GM12864 (cell line): Measurements from ENCODE around the gene STK16.

Experiments used
- DNase-seq: peaks from one replicate; pipeline ENCODE4 v3.0.0-alpha.2; 2011; ENCODE audit warnings: low read depth
- H3K4me3 ChIP-seq: 2 replicates; pipeline ENCODE4 v1.5.1; 2011; ENCODE audit warnings: mild to moderate bottlenecking, low read depth, low read length, control low read depth
- CTCF ChIP-seq: IDR thresholded peaks from 2 replicates; pipeline ENCODE4 v1.5.1; 2011; ENCODE audit warnings: low read depth, mild to moderate bottlenecking, moderate library complexity, low read length, control low read depth, inconsistent platforms; ENCODE audit errors: missing control alignments

The STK16 gene

GRCh38 chr2:219205165-219205538 lies 40.1 kb upstream of the STK16 start:
- TF ChIP-seq CTCF = no peak
- DNase-seq = no peak
- H3K4me3 ChIP-seq = no peak overlapping the region

- no peak for DNase-seq
- no peak for TF ChIP-seq CTCF
- peak overlapping the region; percentile 64 for H3K4me3 ChIP-seq
Observed at GRCh38 chr2:219205981-219206327, 39.3 kb upstream of the STK16 start.

GRCh38 chr2:219206328-219207133 lies 38.7 kb upstream of the STK16 start, which contains the start of gene ZFAND2B:
Gene ZFAND2B (plus strand): TSS chr2:219206782. CDS start chr2:219206988, 206 bp downstream.
- TF ChIP-seq CTCF = no peak
- peak; percentile 78 for DNase-seq
- H3K4me3 ChIP-seq = peak within 1 kb of the TSS; percentile 69

- H3K4me3 ChIP-seq = peak overlapping the region; percentile 69
- DNase-seq = no peak
- TF ChIP-seq CTCF = no peak
Observed at GRCh38 chr2:219207134-219207883, 38.0 kb upstream of the STK16 start.

GRCh38 chr2:219207884-219208740 lies 37.2 kb upstream of the STK16 start:
- DNase-seq = no peak
- no peak overlapping the region for H3K4me3 ChIP-seq
- no peak for TF ChIP-seq CTCF

- DNase-seq = no peak
- no peak for TF ChIP-seq CTCF
- H3K4me3 ChIP-seq = no peak overlapping the region
Observed at GRCh38 chr2:219209236-219210195, 35.8 kb upstream of the STK16 start.
